Iris pigment epithelial cell (primary cell): ENCODE data around the gene IGSF21.
A peak's percentile ranks its signal among the peaks of the same experiment; 100 is the strongest.

Source experiments
- DNase-seq: peaks from one replicate; pipeline ENCODE4 v3.0.0-alpha.2; 2011; ENCODE audit warnings: low read depth

IGSF21 gene

DNA sequence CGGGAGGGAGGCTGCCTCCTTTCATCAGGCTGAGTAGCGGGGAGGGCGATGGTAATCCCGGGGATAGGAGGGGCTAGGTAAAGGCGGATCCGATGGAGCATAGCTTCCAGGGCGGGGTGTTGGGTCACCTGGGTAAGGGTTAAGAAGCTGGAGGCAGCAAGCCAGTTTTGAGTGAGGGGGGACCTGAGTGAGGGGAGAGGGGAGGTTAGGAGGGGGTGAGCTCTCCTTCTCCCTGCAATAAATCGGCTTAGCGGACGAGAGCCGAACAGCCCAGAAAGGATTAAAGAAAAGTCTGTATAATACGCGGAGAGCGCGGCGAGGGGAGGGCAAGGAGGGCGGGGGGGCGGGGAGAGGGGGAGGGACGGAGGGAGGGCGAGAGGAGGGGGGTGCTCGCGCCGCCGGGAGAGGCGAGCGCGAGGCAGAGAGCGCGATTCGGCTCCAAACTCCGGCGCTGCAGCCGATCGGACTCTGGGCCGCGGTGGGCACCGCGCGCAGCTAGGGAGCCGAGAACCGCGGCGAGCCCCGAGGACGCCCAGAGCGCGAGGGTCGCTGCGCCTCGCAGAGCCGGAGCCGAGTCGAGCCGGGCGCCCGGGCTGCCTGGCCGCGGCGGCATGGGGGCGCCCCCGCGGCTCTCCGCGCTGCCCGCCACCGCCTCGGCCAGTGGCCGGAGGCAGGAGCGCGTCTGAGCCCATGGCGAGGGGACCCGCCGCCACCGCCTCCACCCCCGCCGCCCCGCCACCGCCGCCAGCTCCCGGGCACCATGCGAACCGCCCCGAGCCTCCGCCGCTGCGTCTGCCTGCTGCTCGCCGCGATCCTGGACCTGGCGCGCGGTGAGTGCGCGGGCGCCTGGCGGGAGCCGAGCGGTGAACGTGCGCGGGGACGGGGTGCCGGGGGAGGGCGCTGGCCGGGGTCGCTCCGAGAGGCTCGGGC, at the start of gene IGSF21:
IGSF21 (plus strand) TSS at position 430 of the 930 bp plus-strand sequence; CDS start at position 761, 331 bp downstream.
- DNase-seq = no peak

DNA sequence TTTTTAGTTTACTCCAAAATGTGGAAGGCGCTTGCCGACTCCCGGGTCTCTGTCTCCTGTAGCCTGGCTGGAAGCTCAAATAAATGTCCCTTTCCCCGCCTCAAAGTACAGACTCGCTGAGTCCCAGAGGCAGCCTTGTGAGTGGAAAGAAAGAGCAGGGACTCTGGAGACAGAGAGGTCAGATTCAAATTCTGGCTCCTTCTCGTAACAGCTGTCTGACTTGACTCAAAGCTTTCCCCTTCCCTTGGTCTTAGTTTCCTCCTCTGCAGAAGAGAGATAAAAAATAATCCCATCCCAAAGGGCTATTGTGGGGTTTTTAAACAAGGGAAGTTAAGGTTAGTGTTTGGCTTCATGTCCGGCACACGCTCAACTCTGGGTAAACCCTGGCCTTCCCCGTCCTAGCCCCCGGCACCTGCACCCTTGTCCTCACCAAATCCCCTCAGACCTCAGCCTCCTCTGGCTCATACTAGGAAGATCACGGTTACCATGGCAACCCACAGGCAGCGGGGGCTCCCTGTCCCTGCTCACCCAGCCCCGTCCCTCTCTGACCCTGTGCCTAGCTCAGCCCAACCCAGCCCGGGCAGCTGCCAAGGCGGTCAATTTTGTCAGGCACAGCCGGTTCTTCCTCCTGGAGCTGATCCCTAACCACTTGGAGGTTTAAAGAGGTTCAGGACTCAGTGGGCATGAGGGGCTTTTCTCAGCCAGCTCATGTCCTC, 49.2 kb upstream of the IGSF21 start:
- DNase-seq = no peak

DNA sequence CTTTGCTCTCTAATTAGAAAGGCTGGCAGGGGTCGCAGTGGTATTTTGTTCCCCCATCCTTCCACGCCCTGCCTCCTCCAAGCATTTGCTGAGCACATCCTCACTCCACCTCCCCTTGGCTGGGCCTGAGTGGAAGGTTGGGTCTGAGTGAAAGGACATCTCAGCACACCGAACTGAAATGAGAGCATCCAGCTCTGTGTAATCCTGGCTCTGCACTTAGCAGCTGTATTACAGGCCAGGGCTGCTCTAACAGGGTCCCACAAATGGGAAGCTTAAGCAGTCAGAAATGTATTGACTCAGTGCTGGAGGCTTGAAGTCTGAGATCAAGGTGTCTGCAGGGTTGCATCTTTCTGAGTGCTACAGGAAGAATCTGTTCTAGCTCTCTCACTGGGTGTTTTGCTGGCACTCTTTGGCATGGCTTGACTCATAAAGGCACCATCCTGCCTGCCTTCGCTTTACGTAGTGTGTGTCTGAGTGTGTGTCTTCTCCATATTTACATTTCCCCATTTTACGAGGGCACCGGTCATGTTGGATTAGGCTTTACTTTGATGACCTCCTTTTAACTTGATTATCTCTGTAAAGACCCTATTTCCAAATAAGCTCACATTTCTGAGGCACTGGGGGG, 48.5 kb upstream of the IGSF21 start:
- no peak for DNase-seq

DNA sequence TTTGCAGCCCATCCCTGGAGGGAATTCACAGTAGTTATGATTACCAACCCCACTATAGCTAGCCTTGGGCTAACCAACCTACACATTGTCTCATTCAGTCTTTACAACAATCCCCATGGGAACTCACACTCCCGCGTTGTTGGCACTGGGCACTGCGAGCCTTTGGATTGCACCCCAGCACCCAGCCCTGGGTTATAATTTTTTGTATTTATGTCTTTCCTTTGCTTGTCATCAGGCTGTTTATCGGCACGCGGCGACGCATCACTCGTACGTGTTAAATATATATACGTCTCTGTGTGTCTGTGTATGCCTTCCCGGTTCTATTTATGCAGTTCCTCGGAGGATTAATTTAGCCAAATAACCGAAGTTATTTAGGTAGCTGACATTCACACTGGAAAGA, 47.2 kb upstream of the IGSF21 start:
- DNase-seq = no peak

DNA sequence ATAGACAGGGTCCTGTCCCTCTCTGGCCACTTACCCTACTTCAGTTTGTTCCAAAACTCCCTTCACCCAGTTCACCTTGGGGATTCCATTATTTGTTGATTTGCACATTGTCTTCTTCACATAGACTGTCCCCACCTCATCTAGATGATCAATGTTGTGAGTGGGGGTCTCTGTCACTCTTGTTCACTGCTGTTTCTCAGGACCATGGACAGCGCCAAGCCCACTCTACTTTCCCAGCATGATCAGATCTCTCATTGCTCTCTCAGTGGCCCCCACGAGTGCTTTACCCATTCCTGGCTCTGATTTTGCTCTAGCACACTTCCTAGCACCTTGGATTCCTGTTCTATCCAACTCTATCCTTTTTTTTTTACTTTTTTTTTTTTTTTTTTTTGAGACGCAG, 45.4 kb upstream of the IGSF21 start:
- no peak for DNase-seq

DNA sequence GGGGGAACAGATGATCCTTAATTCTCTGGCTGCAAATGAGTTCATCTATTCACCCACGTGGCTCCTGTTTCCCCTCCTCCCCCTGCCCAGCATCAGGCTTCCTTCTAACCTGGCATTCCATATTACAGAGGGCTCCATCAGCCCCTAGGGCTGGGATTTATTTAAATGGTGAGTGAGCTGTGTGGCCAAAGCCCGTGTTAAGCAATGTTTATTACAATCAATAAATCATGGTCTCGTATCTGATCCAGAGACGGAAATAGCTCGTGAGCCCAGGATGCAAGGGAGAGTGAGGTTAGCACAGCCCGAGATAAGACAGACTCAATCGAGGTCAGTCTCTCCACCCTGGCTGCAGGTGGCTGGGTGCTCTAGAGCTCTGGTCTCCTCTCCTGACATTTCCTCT, 43.1 kb upstream of the IGSF21 start:
- DNase-seq = no peak

DNA sequence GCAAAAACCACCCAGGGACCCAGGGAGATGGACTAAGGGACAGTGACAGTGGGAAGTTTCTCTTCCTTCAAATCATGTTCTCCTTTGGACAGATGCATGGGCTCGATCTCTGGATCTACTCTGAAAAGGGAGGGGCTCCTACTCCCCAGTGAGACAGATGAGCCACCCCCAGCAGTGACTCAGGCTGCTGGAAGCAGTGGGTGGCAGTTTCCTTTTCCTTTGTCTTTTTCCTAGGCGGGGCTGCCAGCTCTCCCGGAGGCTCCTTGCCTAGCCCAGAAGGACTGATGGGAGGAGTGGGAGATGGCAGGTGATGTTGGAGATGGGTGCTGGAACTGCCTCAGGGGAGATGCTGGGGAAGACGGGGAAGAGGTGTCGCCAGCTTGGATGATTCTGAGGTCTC, 41.0 kb upstream of the IGSF21 start:
- no peak for DNase-seq

DNA sequence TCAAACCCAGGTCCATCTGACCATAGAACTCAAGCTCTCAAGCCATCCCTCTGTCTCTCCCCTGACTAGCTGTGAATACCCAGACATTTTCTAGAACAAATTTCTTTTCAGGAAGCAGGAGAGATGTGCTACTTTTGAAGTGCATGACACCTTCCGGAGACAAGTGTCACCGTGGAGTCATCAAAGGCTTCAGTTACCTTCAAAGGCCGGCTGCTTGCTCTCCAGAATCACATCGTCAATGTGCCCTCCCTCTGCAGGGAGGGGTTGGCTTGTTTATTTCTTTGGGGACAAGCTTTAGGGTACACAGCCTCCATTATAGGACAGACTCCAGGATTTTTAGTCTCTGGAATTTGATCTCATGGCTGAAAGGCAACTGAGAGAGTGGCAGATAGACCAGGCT, 37.7 kb upstream of the IGSF21 start:
- DNase-seq = no peak

DNA sequence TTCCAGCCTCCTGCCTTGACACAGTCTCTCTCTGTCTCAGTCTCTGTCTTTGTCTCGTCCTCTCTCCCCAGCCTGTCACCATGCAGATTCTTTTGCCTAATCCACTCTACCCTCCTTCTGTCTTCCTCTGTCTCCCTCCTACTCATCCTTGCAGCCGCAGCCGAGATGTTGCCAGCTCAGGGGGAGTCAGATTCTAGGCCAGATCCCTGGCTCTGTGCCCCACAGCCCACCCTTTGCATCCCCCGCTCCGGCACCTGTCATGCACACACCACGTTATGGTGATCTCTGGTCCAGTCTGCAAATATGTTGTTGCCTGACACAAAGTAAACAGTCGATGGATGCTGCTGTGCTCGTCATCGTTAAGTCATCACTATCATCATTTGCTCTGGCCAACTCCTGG, 35.5 kb upstream of the IGSF21 start:
- no peak for DNase-seq

DNA sequence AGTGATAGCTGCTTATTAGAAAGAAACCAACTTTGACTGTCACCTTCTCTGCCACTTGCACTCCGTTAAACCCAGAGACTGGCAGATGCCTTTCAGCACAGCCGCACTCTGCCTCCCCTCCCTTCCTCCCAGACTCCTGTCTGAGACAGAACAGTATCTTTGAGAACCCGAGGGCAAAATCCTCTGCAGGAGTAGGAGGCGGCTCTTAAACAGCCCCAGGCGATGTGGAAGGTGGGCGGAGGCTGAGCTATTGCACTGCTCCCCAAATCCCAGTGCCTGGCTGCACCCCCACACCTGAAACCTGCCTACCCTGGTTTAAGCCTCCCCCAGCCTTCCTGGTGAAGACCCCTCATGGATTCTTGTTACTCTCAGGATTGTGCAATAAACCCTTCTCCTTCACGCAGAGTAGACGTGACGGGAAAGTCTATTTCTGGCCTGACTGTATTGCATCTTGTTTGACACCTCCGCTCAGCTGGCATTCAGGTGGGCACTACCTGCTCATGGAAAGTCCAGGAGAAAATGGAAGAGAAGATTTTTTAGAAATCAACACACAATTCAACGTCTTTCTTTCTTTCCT, 34.4 kb upstream of the IGSF21 start:
- no peak for DNase-seq

DNA sequence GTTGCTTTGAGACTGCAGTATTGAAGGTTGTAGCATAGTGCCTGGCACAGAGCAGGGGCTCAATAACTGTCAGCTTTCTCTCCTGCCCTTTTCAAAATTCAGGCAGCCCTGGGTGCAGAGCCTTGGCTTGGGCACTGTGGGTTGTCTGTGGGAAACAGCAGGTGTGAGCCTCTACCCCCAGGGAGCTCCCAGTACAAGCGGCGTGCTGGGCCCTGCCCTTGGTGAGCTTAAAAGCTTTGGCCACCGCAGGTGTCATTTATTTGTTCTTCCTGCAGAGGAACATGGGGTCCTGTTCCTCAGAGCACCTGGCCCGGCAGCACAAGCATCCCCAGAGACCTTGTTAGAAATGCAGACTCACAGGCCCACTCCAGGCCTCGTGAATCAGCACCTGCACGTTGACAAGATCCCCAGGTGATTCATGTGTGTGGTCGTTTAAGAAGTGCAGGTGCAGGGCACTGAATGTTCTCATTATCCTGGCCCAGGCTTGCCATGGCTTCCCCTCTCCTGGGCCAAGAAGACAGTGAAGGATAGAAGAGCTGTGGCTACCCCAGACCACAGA, 29.9 kb upstream of the IGSF21 start:
- no peak for DNase-seq

DNA sequence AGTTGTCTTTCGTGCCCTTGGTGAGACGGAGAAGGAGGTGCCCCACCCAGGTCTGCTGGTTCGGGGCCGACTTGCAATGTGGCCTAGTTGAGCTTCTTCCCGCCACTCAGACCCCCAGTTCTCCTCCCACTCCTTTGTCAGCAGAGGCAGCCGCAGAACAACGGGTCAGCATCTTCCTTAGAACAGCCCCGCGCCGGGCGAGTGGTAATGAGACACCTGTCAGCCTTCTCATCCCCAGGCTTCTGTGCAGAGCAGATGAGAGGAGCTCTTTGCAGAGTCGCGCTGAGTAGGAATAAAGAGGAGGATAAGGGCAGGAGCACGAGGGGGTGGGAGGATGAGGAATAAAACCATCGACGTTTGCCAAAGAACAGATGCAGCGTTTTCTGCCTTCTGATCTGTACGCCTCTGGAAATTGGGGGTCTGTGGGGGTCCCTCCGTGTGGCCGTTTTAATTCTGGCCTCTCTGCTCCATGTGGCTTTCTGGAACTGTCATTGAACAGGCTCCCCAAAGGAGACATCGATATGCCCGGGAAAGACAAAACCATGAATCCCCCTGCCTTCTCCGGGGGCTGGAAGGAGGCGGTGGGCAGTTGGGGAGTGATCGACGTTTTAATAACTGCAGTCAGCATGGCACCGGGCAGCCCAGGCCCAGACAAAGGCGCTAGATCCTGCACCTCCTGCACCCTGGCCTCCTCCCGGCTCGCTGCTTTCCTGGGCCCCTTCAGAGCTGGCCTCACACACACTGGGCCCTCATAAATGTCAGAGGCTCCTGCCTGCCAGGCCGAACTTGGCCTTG, 27.5 kb upstream of the IGSF21 start:
- DNase-seq = no peak

DNA sequence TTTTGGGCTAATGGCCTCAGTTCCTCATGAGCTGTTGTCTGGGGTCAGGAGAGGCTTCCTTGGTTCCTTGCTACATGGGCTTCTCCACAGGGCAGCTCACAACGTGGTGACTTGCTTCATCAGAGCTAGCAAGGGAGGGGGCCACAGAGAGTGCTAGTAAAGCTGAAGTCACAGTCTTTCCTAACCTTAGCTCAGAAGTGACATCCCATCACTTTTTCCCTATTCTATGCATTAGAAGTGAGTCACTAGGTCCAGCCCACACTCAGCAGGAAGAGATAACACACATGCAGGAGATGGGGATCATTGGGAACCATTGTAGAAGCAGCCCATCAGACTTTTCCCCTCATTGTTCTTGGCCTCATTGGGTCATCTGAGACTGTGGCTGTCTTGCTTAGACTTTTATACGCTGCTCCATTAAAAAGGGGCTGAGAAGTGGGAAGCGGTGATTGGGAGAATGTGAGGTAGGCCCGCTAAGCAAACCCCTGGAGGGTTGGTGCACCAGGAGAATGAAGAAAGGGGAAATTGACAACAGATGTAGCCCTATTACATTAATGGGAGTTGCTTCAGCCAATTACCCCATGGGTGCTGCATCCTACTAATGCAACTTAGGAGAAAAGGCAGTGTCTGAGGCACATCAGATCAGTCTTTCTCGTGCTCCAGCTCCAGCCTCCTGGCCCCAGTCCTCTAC, 22.1 kb upstream of the IGSF21 start:
- no peak for DNase-seq

DNA sequence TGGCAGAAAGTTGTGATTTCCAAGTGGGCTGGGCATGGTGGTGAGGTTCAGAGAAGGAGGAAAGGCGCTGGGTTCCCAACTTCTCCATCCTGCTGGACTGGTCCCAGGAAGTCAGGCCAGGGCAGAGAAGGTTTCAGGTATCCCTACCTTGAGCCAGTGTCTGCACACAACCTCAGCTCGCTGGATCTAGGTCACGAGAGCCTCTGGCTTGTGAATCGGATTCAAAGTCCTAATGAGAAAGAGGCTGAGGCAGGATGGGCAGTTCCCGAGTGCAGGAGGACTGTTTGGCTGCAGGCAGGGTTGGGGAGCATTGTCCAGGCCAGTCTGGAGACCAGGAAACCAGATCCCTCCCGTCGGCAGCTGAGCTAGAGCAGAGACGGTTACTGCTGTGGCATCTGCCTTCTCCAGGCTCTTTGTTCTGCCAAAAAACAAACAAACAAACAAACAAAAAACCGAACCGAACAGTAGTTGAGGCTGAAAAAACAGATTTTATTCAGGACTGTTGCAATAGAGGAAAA, 19.5 kb upstream of the IGSF21 start:
- no peak for DNase-seq

DNA sequence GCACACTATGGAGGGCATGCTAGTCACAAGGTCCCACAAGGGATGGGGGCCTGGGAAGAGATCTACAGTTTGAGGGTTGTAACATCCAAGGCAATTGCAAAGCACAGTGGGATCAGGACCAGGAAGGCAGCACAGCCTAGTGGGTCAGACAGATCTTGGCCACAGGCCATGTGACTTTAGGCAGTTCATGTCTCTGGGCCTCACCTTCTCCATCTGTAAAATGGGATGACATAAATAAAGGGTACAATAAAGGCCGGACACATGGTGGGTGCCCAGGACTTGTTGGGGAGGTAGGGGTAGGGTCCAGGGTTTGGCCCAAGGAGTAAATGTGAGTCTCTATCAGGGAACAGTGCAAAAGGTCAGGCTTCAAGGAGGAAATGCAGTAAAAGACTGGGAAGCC, 18.1 kb upstream of the IGSF21 start:
- DNase-seq = no peak

DNA sequence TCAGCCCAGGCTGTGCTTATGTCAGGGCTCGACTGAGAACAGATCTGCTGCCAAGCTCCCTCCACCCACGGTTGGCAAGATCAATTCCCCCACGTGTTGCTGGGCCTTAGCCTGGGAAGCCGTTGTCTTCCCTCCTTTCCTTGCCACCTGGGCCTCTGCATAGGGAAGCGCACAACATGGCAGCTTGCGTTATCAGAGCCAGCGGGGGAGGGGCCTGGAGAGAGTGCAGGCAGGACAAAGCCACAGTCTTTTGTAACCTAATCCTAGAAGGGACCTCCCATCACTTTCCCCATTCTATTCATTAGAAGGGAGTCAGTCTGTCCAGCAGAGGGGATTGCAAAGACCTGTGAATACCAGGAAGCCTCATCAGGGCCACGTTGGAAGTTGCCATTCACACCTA, 17.0 kb upstream of the IGSF21 start:
- no peak for DNase-seq

DNA sequence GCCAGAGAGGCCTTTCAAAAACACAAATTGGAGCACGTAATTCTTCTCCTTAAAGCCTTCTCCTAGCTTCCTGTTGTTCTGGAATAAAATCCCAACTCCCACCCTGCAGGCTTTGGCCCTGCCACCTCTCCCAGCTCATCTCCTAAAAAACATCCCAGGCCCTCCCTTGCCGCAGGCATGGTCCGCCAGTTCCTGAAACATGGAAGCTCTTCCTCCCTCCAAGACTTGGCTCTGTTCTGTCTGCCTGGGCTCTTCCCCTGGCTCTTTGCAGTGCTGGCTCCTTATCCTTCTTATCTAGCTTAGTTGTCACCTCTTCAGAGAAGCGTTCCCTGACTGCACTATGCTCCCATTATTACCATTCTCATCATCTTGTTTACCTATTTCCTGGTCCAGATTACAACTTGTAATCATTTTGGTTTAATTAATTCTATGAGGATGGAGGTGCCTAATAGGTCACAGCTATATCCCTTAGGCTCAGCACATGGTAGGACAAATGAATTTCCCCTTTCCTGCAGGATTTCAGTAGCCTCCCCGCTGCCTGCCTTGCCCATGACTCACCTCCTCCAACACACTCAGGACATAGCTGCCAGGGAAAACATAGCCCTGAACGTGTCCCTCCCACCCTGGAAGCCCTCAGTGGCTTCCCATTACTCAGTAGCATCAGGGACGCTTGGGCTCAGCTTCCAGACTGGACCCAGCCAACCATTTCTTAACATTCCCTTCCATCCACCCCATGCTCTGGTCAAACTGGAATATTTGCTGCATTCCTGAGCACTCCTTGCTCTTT, 15.7 kb upstream of the IGSF21 start:
- peak; percentile 42 for DNase-seq

DNA sequence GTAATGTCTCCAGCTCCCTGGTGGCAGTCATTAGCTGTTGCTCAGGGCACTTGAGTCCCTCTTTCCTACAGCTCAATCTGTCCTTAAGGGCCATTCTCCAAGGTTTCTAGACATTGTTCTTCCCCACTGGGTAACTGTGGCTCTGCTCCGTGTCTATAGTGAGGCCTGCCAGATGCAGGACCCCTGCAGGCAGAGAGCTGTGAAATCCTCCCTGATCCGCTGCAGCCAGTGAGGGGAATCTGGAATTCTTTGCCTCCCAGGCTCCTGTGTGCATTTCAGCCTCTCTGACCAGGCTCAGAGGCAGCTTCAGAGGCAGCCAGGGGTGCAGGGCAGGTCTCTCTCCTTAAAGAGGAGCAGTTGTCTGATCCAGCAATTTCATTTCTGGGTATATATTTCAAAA, 14.4 kb upstream of the IGSF21 start:
- DNase-seq = no peak

DNA sequence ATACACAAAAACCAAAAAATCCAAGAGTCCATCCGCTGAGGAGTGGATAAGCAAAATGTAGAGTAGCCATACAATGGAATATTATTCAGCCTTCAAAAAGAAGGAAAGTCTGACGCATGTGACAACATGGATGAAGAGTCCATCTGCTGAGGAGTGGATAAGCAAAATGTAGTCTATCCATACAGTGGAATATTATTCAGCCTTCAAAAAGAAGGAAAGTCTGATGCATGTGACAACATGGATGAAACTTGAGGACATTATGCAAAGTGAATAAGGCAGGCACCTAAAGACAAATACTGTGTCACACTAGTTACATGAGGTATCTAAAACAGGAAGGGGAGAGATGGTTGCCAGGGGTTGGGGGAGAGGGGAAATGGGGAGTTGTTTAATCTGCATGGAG, 14.0 kb upstream of the IGSF21 start:
- DNase-seq = no peak

DNA sequence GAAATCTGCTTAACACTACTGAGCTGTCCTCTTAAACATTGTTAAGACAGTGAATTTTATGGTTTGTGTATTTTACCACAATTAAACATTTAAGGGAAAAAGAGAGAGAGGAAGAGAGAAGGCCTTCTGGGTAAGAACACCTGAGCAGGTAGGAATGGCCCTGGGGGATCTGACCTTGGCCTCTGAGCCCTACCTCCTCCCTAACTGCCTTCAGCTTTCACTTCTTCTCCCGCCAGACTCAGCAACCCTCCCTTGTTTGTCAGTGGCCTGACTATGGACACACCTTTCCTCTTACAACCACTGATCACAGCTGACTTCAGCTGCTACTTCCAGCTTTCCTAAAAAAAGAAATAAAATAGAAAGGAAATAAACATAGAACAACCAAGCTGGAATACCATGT, 13.5 kb upstream of the IGSF21 start:
- no peak for DNase-seq
